ENCODE measurements around the gene BCL2L1. TPM values are rescaled to one million over a fixed set of nuclear protein-coding genes. Genes with fewer than 3 reads are reported as not detected.
A peak's percentile ranks its signal among the peaks of the same experiment; 100 is the strongest.

Gene BCL2L1
- total RNA-seq, 2 experiments from 2014 or later: 107 to 121 TPM

DNA sequence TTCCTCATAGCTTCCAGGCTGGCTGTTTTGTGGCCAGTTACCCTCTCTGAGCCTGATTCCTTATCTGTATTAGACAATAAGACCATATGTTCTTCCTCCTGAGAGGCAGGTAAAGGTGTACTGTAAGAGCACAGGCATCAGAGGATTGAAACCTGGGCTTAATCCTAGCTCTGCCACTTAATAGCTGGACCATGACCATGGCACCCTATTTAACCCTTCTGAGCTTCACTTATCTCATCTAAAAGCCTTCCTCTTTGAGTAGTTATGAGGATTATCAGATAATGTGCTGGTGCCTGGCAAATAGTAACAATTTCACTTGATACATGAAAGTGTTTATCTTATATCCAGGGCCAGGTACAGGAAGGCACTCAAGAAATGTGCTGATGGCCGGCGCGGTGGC is 34.9 kb downstream of the BCL2L1 start:
- peaks cover 66% of the 10 kb centered on the region for H3K4me1 Mint-ChIP-seq
- POLR2A ChIA-PET: no interaction called here

DNA sequence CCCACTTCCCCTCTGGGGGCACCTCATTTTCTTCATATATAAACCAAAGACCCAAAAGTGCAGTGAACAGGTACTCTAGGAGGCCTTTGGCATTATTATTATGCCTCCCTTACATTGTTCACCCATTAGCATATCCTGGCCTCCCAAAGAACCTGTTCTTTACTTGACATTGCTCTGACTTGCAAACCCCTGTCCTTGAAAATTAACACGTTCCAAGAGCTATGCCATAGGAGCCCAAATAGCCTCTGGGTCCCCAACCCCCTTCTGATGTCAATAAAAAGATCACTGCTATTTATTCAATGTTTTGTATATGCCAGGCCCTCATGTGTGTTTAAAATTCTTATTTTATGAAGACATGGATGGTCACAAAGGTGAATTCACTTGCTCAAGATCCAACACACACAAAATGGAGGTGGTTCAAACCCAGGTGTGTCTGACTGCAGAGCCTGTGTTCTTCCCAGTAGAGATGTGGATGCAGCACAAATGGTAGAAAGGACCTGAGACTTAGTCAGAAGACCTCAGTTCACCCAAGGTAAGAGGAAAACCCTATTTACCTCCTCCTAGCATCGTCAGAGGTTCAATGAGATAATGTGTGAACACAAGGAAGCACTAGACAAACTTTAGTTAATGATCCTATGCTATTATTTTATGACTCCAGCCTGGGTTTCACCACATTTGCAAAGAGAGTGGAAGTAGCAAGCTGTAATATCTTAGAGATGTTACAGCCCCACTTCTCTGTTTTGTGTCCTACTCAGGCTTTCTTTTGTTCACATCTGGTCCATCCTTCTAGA is 36.6 kb downstream of the BCL2L1 start:
- POLR2A ChIA-PET: no interaction called here
- intact Hi-C loops (cut with DNase I, micrococcal nuclease): no loop called here
- Mint-ChIP-seq H3K9me3 (ENCODE audit: low read depth) (no peaks in the 10 kb centered on the region), H3K27ac (peak overlapping the region; percentile 71), H3K4me1 (peaks cover 60% of the 10 kb centered on the region), H3K27me3 (no peaks in the 10 kb centered on the region), H3K36me3 (ENCODE audit: low read depth) (peaks cover 60% of the 10 kb centered on the region), H3K4me3 (no peak overlapping the region)
- ATAC-seq (no peak), DNase-seq (no peak)
- CTCF ChIA-PET: interaction anchor here (0.8 to 1.1 kb wide), 3 partner anchors 10 to 31 kb away, joined by 3 to 6 read pairs (median 4); no protein-coding TSS in a partner anchor

More for the DNA sequence above, 34.9 kb downstream of the BCL2L1 start:
- intact Hi-C loops (cut with DNase I, micrococcal nuclease): no loop called here
- H3K36me3 Mint-ChIP-seq (ENCODE audit: low read depth): peaks cover 65% of the 10 kb centered on the region
- no peak overlapping the region for H3K4me3 Mint-ChIP-seq
- no peak overlapping the region for H3K27ac Mint-ChIP-seq
- DNase-seq: no peak
- CTCF ChIA-PET: interaction anchor here (0.6 to 1.1 kb wide), 2 partner anchors 33 to 34 kb away, joined by 3 to 4 read pairs; partner anchors contain the start of gene BCL2L1
- no peaks in the 10 kb centered on the region for H3K9me3 Mint-ChIP-seq (ENCODE audit: low read depth)
- H3K27me3 Mint-ChIP-seq: no peaks in the 10 kb centered on the region
- ATAC-seq: no peak

DNA sequence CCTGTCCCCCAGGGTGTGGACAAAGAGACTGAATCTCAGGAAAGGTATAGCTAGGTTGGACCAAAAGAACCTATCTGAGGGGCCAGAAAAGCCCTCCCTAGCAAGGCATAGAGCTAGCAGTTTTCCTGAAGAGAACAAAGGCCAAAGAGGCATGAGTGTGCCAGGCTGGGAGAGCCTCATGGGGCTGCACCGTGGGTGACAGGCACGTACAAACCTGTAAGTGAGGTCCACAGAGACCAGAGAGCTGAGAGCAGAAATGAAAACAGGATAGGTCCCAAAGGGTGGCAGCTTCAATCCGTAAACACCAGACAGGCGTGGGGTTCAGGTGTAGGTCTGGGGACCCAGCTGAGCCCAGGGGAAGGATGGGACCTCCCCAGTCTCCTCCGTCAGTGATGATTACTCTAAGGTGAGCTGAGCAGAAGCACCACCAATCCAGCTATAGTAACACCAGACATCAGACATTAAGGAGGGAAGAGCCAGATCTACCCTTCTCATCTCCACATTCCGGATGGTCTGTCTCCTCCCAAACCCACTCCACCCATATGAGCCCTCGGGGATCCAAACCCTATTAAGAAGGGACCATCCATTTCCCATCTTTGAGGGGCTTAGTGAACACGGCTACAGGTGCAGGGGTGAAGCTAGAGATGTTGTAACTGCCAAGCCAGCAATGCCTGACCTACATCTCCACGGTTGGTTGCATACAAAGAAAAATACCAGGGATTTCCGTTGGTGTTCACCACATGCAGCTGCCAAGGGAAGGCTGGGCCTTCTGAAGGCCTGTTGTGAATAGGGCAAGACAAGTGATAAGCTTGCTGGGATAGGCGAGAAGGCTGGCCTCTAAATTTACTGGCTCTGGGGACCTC is 38.3 kb downstream of the BCL2L1 start:
- ChIA-PET CTCF (interaction anchor here (0.6 to 2.5 kb wide), 9 partner anchors 8 to 206 kb away, joined by 3 to 13 read pairs (median 4); no protein-coding TSS in a partner anchor), POLR2A (interaction anchor here (1.0 to 1.1 kb wide), 2 partner anchors 8 to 23 kb away, joined by 3 to 4 read pairs; no protein-coding TSS in a partner anchor)
- intact Hi-C loops (cut with DNase I, micrococcal nuclease): no loop called here
- H3K36me3 Mint-ChIP-seq (ENCODE audit: low read depth): peaks cover 62% of the 10 kb centered on the region
- H3K4me3 Mint-ChIP-seq: no peak overlapping the region
- DNase-seq (no peak), ATAC-seq (peak; percentile 33)
- H3K27ac Mint-ChIP-seq: peak overlapping the region; percentile 83
- no peaks in the 10 kb centered on the region for H3K27me3 Mint-ChIP-seq
- H3K9me3 Mint-ChIP-seq (ENCODE audit: low read depth): no peaks in the 10 kb centered on the region
- peaks cover 72% of the 10 kb centered on the region for H3K4me1 Mint-ChIP-seq

DNA sequence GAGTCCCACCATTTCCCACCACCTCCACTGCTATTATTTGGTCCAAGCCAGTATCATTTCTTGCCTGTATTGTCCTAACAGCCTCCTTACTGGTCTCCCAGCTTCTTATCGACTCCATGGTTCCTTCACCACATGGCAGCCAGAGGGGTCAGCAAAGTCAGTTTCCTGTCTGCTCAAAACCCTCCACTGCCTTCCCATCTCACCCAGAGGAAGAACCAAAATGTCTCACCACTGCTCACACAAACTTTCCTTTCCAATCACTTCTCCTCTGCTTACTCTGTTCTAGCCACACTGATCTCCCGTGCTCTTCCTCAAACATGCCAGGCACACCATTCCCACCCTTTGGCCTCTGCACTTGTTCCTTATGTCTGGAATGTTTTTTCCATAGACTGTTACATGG is 39.7 kb downstream of the BCL2L1 start:
- no peaks in the 10 kb centered on the region for H3K9me3 Mint-ChIP-seq (ENCODE audit: low read depth)
- peaks cover 81% of the 10 kb centered on the region for H3K4me1 Mint-ChIP-seq
- ATAC-seq: no peak
- peak overlapping the region; percentile 32 for H3K27ac Mint-ChIP-seq
- POLR2A ChIA-PET: interaction anchor here (0.6 kb wide), 1 partner anchor 10 kb away, joined by 4 read pairs; no protein-coding TSS in a partner anchor
- intact Hi-C loops (cut with DNase I, micrococcal nuclease): no loop called here
- peaks cover 69% of the 10 kb centered on the region for H3K36me3 Mint-ChIP-seq (ENCODE audit: low read depth)
- no peak overlapping the region for H3K4me3 Mint-ChIP-seq
- DNase-seq: no peak
- CTCF ChIA-PET: interaction anchor here (1.0 to 1.1 kb wide), 2 partner anchors 9 to 39 kb away, joined by 3 read pairs; partner anchors contain the start of gene BCL2L1
- no peaks in the 10 kb centered on the region for H3K27me3 Mint-ChIP-seq

DNA sequence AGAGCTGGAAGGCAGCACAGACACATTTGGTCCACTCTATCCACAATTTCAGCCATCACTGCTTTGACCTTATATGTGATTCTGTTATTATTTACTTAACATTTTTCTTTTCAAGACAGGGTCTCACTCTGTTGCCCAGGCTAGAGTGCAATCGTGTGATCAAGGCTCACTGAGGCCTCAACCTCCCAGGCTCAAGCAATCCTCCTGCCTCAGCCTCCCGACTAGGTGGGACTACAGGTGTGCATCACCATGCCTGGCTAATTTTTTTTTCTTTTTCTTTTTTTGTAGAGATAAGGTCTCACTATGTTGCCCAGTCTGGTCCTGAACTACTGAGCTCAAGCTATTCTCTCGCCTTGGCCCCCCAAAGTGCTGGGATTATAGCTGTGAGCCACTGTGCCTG is 40.3 kb downstream of the BCL2L1 start:
- POLR2A ChIA-PET: no interaction called here
- CTCF ChIA-PET: interaction anchor here (1.0 to 1.1 kb wide), 2 partner anchors 9 to 40 kb away, joined by 3 read pairs; partner anchors contain the start of gene BCL2L1
- H3K27ac Mint-ChIP-seq: no peak overlapping the region
- intact Hi-C loops (cut with DNase I, micrococcal nuclease): no loop called here
- H3K27me3 Mint-ChIP-seq: no peaks in the 10 kb centered on the region
- no peak overlapping the region for H3K4me3 Mint-ChIP-seq
- H3K9me3 Mint-ChIP-seq (ENCODE audit: low read depth): no peaks in the 10 kb centered on the region
- H3K4me1 Mint-ChIP-seq: peaks cover 84% of the 10 kb centered on the region
- ATAC-seq (no peak), DNase-seq (no peak)
- peaks cover 70% of the 10 kb centered on the region for H3K36me3 Mint-ChIP-seq (ENCODE audit: low read depth)

DNA sequence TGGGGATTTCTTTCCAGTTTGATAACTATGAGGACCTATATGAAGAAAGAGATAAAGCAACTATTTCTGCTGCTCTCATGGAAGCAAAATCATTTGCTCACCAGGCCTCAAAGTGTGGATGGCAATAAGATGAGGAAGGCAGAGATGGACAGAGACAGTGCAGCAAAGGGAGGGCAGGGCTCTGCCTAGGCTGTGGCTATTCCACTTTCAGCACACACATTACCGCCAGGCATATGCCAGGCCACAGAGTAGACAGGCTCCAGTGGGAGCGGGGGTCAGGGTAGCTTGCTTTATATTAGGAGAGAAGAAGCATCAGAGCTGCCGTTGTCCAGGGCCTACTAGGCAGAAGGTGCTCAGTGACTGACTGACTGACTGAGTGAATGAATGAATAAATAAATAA is 40.9 kb downstream of the BCL2L1 start:
- H3K4me3 Mint-ChIP-seq: no peak overlapping the region
- ATAC-seq: no peak
- H3K27me3 Mint-ChIP-seq: no peaks in the 10 kb centered on the region
- POLR2A ChIA-PET: no interaction called here
- H3K4me1 Mint-ChIP-seq: peaks cover 84% of the 10 kb centered on the region
- intact Hi-C loops (cut with DNase I, micrococcal nuclease): no loop called here
- no peak for DNase-seq
- CTCF ChIA-PET: no interaction called here
- peaks cover 66% of the 10 kb centered on the region for H3K36me3 Mint-ChIP-seq (ENCODE audit: low read depth)
- peak overlapping the region; percentile 74 for H3K27ac Mint-ChIP-seq
- no peaks in the 10 kb centered on the region for H3K9me3 Mint-ChIP-seq (ENCODE audit: low read depth)

DNA sequence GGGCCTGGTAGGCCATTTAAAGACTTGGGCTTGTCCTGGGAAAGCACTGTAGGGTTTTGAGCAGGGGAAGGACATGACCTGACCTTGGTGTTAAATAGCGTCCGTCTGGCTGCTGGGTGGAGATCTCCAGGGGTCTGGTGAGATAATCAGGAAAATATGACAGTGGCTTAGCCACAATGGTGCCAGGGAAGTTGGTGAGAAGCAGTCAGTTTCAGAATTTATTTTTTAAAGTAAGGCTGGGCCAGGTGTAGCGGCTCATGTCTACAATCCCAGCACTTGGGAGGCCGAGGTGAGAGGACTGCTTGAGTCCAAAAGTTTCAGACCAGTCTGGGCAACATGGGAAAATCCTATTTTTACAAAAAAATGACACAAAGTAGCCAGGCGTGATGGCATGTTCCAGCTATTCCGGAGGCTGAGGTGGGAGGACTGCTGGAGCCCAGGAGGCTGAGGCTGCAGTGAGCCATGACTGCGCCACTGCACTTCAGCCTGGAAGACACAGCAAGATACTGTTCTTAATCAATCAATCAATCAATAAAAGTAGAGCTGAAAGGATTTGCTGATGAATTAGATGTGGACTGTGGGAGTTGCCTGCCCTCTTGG is 41.4 kb downstream of the BCL2L1 start:
- ChIA-PET POLR2A (no interaction called here), CTCF (no interaction called here)
- peaks cover 66% of the 10 kb centered on the region for H3K36me3 Mint-ChIP-seq (ENCODE audit: low read depth)
- H3K27ac Mint-ChIP-seq: peak overlapping the region; percentile 74
- intact Hi-C loops (cut with DNase I, micrococcal nuclease): no loop called here
- H3K4me3 Mint-ChIP-seq: no peak overlapping the region
- peaks cover 85% of the 10 kb centered on the region for H3K4me1 Mint-ChIP-seq
- ATAC-seq (no peak), DNase-seq (no peak)
- no peaks in the 10 kb centered on the region for H3K27me3 Mint-ChIP-seq
- H3K9me3 Mint-ChIP-seq (ENCODE audit: low read depth): no peaks in the 10 kb centered on the region

DNA sequence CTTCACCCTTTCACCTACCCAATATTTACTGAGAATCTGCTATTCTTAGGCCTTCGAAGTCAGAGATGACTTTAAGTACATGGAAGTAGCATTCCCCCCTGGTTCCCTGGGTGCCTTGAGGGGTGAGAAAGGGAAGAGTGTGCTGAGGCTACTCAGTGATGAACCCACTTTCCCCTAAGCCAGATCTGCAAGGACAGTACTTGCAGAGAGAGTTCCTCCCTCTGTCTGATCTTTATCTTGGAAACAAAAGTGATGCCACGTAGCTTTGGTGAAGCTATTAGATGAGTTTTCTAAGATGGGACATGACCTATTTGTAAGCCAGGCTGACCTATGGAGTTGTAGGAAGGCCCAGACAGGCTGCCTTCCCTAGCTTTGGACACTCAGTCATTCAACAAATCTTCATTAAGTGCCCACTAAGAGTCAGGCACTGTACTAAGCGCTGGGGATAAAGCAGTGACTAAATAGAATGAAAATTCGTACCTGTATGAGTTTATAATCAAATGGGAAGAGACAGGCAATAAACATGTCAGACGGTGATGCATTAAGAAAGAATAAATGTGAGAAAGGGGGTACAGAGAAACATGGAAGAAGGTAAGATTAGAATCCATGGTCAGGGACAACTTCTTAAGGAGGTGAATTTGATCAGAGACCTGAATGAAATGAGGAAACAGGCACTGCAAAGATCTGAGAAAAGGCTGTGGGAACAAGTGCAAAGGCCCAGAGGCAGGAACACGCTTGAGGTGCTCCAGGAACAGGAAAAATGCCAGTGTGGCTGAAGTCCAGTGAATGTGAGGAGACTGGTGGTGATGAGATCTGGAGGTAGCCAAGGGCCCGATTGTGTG is 42.2 kb downstream of the BCL2L1 start:
- H3K4me1 Mint-ChIP-seq: peaks cover 85% of the 10 kb centered on the region
- peaks cover 67% of the 10 kb centered on the region for H3K36me3 Mint-ChIP-seq (ENCODE audit: low read depth)
- ATAC-seq: no peak
- H3K27me3 Mint-ChIP-seq: no peaks in the 10 kb centered on the region
- intact Hi-C loops (cut with DNase I, micrococcal nuclease): no loop called here
- ChIA-PET CTCF (interaction anchor here (1.2 to 1.9 kb wide), 2 partner anchors 20 to 43 kb away, joined by 3 to 5 read pairs; no protein-coding TSS in a partner anchor), POLR2A (no interaction called here)
- no peak for DNase-seq
- H3K4me3 Mint-ChIP-seq: no peak overlapping the region
- H3K27ac Mint-ChIP-seq: peak overlapping the region; percentile 74
- no peaks in the 10 kb centered on the region for H3K9me3 Mint-ChIP-seq (ENCODE audit: low read depth)

DNA sequence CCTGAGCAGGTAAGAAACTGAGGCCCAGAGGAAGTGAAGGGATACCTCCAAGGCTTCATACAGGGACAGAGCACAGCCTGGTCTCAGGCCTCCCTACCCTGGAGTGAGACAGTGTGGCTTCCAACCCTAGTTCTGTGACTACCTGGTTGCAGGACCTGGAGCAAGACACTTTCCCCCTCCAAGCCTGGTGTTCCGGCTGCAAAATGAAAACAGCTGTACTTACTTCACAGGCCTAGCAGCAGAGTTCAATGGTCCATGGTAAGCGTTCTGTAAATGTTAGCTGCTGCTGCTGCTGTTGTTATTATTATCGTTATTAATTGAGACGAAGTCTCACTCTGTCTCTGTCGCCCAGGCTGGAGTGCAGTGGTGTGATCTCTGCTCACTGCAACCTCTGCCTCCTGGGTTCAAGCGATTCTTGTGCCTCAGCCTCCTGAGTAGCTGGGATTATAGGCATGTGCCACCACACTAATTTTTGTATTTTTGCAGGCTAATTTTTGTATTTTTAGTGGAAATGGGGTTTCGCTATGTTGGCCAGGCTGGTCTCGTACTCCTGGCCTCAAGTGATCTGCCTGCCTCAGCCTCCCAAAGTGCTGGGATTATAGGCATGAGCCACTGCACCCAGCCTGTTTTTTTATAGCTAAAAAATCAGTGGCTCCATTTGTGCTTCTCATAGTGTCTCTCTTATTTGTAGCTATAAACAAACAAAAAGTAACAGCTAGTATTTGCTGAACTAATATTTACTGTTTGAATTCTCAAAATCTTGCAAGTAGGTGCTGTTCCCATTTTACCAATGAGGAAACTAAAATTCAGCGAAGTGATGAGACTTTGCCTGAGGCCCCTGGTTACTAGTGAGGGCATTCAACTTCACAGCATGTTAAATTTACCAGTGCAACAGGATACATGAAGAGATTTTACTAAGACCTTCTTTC is 43.0 kb downstream of the BCL2L1 start:
- no peaks in the 10 kb centered on the region for H3K27me3 Mint-ChIP-seq
- DNase-seq (no peak), ATAC-seq (no peak)
- ChIA-PET POLR2A (no interaction called here), CTCF (interaction anchor here (1.2 to 1.9 kb wide), 2 partner anchors 21 to 44 kb away, joined by 3 to 5 read pairs; no protein-coding TSS in a partner anchor)
- intact Hi-C loops (cut with DNase I, micrococcal nuclease): no loop called here
- peak overlapping the region; percentile 84 for H3K27ac Mint-ChIP-seq
- H3K36me3 Mint-ChIP-seq (ENCODE audit: low read depth): peaks cover 73% of the 10 kb centered on the region
- no peaks in the 10 kb centered on the region for H3K9me3 Mint-ChIP-seq (ENCODE audit: low read depth)
- H3K4me3 Mint-ChIP-seq: no peak overlapping the region
- peaks cover 87% of the 10 kb centered on the region for H3K4me1 Mint-ChIP-seq
